ENCODE results near the gene MED13L. TPM values are rescaled to one million over a fixed set of nuclear protein-coding genes. Genes with fewer than 3 reads are reported as not detected.
A peak's percentile ranks its signal among the peaks of the same experiment; 100 is the strongest.

The MED13L gene
- polyA plus RNA-seq, 1 donor (not counting 4 experiments of a cell fraction or from before 2014, with no cell fraction given) = 31.7 TPM

DNA sequence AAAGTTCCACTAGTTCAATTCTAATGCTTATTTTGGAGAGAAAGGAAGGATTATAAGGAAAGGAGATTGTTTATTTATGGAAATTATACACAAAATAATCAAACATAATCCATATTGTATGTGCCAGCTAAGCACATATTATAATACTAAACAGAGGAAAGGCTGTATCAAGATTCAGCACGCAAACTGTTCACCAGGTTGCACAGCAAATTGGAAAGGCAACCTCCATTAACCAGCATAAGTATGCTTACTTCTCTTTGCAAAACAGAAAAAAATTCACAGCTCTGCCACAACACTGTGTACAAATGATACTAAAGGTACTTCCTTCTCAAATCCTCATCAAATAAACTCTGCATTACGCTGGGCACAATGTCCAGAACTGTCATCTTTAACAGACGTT, 146.3 kb downstream of the MED13L start:
- Histone ChIP-seq H3K9ac (ENCODE audit: control insufficient read depth, extremely low read depth, insufficient read depth, low read length) (no peak overlapping the region), H3K4me3 (ENCODE audit: control insufficient read depth in 2 of 3, extremely low read depth in 1 of 3, insufficient read depth in 2 of 3, low read depth in 1 of 3, low read length in 3 of 3) (no peak overlapping the region), H4K20me1 (ENCODE audit: control insufficient read depth, extremely low read depth, insufficient read depth, low read length) (peaks cover 10% of the 10 kb centered on the region), H3K27me3 (ENCODE audit: control insufficient read depth, extremely low read depth, insufficient read depth, low read length) (no peaks in the 10 kb centered on the region), H3K9me3 (ENCODE audit: control insufficient read depth, low read depth, low read length) (no peaks in the 10 kb centered on the region), H2AFZ (ENCODE audit: control insufficient read depth, low read length) (no peak overlapping the region), H3K79me2 (ENCODE audit: control insufficient read depth, insufficient read depth, low read length) (peaks cover 89% of the 10 kb centered on the region), H3K36me3 (ENCODE audit: control insufficient read depth in 2 of 2, extremely low read depth in 1 of 2, insufficient read depth in 2 of 2, low read length in 2 of 2) (no peaks in the 10 kb centered on the region), H3K27ac (ENCODE audit: control insufficient read depth, insufficient read depth, low read length) (no peak overlapping the region), H3K9me1 (ENCODE audit: control insufficient read depth, extremely low read depth, insufficient read depth, low read length) (no peaks in the 10 kb centered on the region), H3K4me2 (ENCODE audit: control insufficient read depth, extremely low read depth, insufficient read depth, low read depth, low read length) (no peak overlapping the region), H3K4me1 (ENCODE audit: control insufficient read depth, extremely low read depth, insufficient read depth, low read length) (peaks cover 30% of the 10 kb centered on the region)
- FAIRE-seq (no peak), DNase-seq (ENCODE audit: low read depth, low spot score) (no peak)
- dilution Hi-C loops (cut with MboI; ENCODE audit: extremely low pct_ligation_motif_present, low sequenced_read_pairs) = no loop called here
- TF ChIP-seq EZH2 (IDR thresholded peaks at IDR 0.05; ENCODE audit: low read length) = no peak
- TF ChIP-seq, protein P1, sequence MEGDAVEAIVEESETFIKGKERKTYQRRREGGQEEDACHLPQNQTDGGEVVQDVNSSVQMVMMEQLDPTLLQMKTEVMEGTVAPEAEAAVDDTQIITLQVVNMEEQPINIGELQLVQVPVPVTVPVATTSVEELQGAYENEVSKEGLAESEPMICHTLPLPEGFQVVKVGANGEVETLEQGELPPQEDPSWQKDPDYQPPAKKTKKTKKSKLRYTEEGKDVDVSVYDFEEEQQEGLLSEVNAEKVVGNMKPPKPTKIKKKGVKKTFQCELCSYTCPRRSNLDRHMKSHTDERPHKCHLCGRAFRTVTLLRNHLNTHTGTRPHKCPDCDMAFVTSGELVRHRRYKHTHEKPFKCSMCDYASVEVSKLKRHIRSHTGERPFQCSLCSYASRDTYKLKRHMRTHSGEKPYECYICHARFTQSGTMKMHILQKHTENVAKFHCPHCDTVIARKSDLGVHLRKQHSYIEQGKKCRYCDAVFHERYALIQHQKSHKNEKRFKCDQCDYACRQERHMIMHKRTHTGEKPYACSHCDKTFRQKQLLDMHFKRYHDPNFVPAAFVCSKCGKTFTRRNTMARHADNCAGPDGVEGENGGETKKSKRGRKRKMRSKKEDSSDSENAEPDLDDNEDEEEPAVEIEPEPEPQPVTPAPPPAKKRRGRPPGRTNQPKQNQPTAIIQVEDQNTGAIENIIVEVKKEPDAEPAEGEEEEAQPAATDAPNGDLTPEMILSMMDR (optimal IDR thresholded peaks at IDR 0.05 in 1 of 3, IDR thresholded peaks at IDR 0.05 in 1 of 3, conservative IDR thresholded peaks at IDR 0.05 in 1 of 3; ENCODE audit: extremely low read depth in 1 of 3, insufficient read depth in 2 of 3, low read length in 3 of 3) = no peak

DNA sequence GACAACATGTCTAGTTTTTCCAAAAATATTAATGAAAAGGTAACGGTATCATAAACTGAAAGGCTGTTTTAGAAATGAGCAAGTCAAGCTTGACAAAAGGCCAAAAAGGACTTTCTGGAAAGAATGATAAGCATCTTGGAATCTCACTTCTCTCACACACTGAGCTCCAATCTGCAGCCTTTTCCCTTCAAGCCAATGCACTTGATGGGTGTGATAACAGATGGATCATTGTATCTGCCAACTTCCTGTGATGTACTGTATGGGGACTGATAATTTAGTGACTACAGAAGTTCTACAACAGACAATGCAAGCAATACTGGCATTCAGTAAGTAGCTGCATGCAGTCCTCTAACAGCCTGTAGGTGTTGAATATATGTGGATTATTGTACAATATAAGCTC, 147.1 kb downstream of the MED13L start:
- H3K36me3 ChIP-seq (ENCODE audit: control insufficient read depth in 2 of 2, extremely low read depth in 1 of 2, insufficient read depth in 2 of 2, low read length in 2 of 2) = no peaks in the 10 kb centered on the region
- DNase-seq (ENCODE audit: low read depth, low spot score) (no peak), FAIRE-seq (peak; percentile 74)
- no peak overlapping the region for H3K4me3 ChIP-seq (ENCODE audit: control insufficient read depth in 2 of 3, extremely low read depth in 1 of 3, insufficient read depth in 2 of 3, low read depth in 1 of 3, low read length in 3 of 3)
- no peak overlapping the region for H3K27ac ChIP-seq (ENCODE audit: control insufficient read depth, insufficient read depth, low read length)
- no peaks in the 10 kb centered on the region for H3K9me3 ChIP-seq (ENCODE audit: control insufficient read depth, low read depth, low read length)
- H3K9me1 ChIP-seq (ENCODE audit: control insufficient read depth, extremely low read depth, insufficient read depth, low read length) = no peaks in the 10 kb centered on the region
- H3K9ac ChIP-seq (ENCODE audit: control insufficient read depth, extremely low read depth, insufficient read depth, low read length) = no peak overlapping the region
- H3K27me3 ChIP-seq (ENCODE audit: control insufficient read depth, extremely low read depth, insufficient read depth, low read length) = no peaks in the 10 kb centered on the region
- peaks cover 30% of the 10 kb centered on the region for H3K4me1 ChIP-seq (ENCODE audit: control insufficient read depth, extremely low read depth, insufficient read depth, low read length)
- H3K79me2 ChIP-seq (ENCODE audit: control insufficient read depth, insufficient read depth, low read length) = peaks cover 93% of the 10 kb centered on the region
- TF ChIP-seq, protein P1 (optimal IDR thresholded peaks at IDR 0.05 in 1 of 3, IDR thresholded peaks at IDR 0.05 in 1 of 3, conservative IDR thresholded peaks at IDR 0.05 in 1 of 3; ENCODE audit: extremely low read depth in 1 of 3, insufficient read depth in 2 of 3, low read length in 3 of 3) = no peak
- TF ChIP-seq EZH2 (IDR thresholded peaks at IDR 0.05; ENCODE audit: low read length) = no peak
- peaks cover 13% of the 10 kb centered on the region for H4K20me1 ChIP-seq (ENCODE audit: control insufficient read depth, extremely low read depth, insufficient read depth, low read length)
- no peak overlapping the region for H2AFZ ChIP-seq (ENCODE audit: control insufficient read depth, low read length)
- dilution Hi-C loops (cut with MboI; ENCODE audit: extremely low pct_ligation_motif_present, low sequenced_read_pairs) = no loop called here
- H3K4me2 ChIP-seq (ENCODE audit: control insufficient read depth, extremely low read depth, insufficient read depth, low read depth, low read length) = no peak overlapping the region

All from keratinocyte (primary cell).